Brain pericyte (primary cell): ENCODE data around the gene FGFR3.
"Not testable (repeated sequence)": the region's sequence is repeated elsewhere in the genome, so short reads cannot be mapped to it uniquely, and the experiment has no call there.

Source experiments
- DNase-seq: peaks from one replicate; pipeline ENCODE4 v3.0.0-alpha.2; 2012; ENCODE audit warnings: low read depth, low spot score

Gene FGFR3

DNA sequence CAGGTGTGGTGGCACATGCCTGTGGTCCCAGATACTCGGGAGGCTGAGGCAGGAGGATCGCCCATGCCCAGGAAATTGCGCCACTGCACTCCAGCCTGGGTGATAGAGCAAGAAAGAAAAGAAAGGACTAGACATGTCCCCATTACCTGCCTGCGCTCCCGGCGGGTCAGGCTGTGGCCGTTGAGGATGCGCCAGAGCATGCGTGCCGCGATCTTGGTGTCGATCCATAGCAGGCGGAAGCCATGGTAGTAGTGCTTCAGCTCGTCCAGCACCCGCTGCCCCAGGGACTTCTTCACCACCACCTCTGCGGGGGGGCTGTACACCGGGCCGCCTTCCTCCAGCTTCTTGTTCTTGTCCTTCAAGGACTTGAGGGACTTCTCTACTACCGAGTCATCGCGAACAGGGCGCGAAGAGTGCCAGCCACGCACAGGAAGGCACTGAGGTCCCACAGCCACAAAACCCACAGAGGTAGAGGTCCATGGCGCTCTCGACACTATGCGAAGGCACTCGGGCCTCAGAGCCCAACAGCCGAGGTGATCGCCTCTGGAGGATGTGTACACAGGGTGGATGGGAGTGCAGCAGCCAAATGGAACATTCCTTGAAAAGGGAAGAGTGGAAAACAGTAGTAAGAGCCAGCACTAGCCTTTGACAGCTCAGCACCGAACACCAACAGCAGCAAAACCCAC is 48.3 kb downstream of the FGFR3 start:
- DNase-seq = no peak

DNA sequence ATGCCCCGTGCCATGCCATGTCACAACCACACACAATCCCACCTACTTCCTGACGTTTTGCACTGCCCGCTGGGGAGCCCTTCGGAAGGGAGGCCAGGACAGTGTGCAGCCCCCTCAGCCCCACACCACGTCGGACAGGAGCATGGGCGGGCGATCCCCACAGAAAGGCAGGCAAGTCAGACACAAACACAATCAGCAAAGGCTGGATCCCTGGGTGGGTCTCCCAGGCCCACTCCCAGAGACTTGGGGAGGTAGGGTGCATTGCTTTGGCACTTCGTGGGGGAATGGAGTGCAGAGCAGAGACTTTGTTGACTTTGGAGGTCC is 48.8 kb downstream of the FGFR3 start:
- no peak for DNase-seq

DNA sequence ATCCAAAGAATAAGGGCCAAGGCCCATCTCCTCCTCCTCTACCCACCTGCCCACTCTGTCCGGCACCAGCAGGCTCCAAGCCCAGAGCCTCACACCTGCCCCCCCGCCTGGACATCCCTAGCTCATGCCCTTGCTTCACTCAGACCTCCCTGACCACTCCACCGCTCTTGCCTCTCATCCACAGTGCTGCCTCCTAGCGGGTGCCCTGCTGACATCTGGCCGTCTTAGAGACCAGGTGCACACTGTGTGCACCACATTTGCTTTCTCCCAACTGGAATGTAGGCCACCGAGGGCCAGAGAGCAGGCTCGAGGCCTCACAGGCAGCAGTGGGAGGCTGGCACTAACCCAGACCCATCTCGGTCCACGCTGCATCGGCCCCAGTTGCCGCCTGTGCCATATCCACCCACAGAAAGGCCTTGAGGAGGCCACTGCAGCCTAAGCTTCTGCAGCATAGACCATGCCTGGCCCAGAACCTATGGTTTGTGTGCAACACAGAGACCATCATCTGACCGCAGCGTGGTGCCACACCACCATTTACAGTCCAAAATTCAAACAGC is 49.3 kb downstream of the FGFR3 start:
- no peak for DNase-seq

DNA sequence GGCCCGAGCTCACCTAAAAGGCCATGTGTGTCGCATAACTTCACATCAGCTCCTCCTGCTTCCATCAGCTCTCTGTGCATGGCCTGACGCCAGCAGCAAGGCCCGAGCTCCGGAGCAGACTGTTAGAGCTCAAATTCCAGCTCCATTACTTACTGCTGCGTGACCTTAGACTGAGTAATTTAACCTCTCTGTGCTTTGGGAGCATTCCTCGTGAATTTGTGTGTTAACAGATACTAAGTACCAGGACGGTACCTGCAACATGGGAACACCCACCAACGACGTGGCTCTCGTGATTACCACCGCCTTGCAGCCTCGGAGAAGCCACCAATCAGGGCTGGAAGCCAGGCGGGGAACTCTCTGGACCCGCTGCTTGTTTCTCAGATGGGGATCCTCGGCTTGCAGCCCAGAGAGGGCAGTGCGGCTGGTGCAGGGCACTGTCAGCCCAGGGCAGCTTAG is 49.9 kb downstream of the FGFR3 start:
- DNase-seq = peak; percentile 61

DNA sequence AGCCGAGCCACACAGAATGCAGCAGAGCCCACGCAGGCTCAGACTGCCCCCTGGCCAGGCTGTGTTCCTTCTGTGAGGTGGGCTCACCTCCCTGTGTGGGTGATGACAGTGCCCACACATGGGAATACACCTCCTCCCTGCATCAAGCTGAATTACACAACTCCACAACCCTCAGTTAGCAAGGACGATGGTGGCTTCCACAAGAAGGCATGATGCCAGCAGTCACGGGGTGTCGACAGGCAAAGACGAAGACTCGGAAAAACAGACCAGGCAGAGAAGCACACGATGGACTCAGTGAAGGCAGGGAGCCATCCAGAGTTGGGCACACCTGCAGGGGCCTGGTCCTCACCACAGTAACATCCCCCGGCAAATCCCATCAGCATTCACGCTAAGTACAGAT is 50.8 kb downstream of the FGFR3 start:
- no peak for DNase-seq

DNA sequence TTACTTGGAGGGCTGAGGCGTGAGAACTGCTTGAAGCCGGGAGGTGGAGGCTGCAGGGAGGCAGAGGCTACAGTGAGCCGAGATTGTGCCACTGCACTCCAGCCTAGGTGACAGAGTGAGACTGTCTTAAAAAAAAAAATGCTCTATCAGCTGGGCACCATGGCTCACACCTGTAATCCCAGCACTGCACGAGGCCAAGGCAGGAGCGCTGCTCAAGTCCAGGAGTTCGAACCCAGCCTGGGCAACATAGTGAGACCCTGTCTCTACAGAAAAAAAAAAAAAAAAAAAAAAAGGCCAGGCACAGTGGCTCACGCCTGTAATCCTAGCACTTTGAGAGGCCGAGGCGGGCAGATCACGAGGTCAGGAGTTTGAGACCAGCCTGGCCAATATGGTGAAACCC is 51.5 kb downstream of the FGFR3 start:
- not testable (repeated sequence) for DNase-seq

DNA sequence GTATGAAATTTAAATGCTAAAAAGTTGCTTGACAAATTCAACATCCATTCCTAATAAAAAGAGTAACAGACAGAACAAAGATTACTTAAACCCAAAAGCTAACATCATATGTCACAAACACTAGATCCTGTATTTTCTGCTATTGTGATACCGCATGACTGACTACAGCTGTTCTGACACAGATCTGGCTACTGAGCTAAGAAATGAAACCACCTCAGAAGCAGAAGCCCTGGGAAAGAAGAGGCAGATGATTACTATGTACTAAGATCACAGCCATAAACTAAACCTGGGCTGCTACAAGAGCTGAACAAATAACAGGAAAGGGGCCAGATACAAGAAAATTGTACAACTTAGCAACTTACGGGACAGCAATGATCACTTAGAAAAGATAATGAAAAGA is 53.5 kb downstream of the FGFR3 start:
- no peak for DNase-seq

DNA sequence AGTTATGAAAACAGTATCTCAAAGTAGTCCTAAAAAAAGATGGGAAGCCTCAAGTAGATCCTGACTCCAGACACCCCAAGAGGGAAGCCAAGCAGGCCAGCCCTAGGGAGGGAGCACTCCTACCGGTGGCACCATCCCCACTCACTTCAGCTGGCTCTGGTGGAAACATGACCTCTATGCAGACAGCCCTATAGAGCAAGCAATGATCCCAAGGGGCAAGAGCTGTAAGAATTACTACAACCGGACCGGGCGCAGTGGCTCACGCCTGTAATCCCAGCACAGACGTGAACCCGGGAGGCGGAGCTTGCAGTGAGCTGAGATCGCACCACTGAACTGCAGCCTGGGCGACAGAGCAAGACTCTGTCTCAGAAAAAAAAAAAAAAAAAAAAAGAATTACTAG is 57.2 kb downstream of the FGFR3 start:
- DNase-seq = no peak

DNA sequence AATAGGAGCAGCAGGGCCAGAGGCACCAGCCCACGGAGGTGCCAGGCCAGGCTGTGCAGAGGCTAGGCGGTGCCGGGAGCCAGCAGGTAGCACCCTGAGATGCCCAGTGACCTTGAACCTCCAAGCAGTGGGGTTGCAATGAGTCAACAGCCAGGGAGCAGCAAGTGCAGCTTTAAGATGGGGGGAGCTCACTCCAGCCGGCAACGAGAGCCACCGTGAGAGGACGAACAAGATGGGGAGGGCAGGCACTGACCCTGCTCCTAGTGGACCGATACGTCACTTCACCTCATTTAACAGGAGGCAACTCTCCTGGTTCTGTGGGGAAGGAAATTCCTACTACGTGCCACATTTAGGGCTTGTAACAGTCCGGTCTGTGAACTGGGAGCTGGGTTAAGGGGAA is 58.1 kb downstream of the FGFR3 start:
- DNase-seq = no peak

DNA sequence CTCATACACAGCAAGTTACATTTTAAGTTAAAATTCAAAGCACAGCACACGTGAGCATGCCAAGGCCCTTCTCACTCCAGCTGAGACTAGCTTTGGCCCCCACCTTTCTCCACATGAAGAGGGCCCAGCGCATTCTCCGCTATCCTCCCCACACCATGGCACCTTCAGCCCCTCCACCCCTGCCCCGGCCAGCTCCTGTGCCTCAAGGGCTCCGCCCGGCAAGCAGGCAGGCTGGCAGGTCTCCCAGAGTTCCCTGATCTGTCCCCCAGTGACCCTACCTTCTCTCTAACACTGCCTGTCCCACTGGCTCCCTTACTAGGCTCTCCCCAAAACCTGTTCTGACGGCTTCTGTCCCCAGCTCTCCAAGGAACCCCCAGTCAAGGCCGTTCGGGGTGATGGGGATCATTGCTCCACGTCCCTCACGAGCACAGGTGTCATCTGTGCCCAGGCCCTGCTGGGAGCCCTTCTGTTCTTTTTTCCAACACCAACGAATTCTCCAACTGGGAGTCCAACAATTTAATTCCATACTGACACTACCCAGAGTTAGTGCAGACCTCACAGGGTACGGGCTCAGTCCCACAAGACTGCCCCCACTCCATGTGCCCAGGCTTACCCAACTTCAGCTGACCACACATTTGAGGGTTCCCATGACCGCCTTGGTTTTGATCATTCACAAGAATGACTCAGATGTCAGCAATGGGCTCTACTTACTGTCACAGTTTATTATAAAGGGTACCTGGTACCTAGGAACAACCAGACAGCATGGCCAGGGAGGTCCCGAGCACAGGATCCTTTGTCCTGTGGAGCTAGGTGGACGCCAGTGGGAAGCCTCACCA is 58.7 kb downstream of the FGFR3 start:
- no peak for DNase-seq

DNA sequence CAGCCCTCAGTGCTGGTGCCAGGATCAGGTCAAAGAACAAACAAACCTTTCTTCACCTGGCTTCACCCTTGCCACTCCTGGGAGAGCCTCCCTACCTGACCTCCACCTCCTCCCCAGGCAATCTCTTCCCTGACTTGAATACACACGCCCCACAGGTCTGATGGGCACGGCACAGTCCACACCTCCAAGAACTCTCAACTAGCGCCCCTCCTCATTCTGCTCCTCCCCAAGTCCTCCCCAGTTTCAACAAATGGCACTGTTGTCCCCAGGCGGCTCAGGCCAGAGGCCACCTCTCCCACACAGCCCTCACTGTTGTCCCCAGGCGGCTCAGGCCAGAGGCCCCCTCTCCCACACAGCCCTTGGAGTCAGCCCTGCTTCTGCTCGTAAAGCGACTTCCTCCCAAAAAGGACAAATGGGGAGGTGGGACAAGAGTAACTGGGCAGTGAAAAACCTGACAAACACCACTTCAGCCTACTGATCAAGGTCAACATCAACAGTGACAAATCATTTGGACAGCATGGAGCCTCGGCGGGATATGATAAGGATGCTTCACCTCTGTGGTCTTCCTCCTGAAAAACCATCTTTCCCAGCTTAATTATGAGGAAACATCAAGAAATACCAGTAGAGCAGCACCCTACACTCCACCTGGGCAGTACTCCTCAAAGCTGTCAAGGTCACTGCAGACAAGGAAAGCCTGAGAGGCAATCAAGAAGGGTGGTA is 60.0 kb downstream of the FGFR3 start:
- DNase-seq = no peak

DNA sequence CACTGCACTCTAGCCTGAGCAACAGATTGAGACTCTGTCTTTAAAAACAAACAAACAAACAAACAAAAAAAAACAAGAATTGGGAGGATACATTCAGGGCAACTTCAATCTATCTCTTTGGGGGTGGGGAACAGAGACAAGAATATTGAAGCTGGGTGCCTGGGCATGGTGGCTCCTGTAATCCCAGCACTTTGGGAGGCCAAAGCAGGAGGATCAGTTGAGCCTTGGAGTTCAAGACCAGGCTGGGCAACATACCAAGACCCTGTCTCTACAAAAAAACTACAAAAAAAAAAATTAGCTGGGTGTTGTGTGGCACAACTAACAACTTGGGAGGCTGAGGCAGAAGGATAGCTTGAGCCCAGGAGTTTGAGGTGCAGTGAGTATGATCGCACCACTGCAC is 61.7 kb downstream of the FGFR3 start:
- DNase-seq = no peak

DNA sequence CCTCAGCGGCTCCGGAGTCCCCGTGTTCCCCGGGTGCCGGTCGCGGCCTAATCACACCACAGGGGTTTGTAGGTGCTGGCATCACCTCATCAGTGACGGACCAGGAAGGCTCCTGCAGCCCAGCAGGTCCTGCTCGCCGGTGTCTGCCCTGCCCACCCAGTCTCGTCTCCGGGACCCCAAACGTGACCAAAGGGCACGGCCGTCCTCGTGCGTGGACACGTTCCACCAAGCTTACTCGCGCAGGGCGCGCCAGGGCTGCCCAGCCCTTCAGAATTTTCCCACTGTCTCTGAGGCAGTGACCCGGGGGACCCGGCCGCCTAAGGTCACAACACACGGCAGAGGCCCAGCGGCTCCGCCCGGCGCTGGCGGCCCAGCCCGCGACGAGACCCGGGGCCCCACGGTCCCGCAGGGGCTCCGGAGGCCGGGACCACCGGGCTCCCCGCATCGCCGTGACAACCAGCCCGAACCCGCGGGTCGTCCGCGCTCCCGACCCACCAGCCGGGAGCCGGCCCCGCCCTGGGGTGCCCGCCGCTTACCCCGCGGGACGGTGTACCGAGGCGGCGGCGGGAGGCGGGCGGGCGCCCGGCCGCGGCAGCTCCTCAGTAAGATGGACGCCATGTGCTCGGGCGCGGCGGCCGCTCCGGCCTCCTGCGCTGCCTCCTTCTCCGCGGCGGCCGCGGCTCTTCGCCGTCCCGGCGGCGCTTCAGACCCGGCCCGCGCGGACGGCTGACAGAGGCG is 62.4 kb downstream of the FGFR3 start:
- no peak for DNase-seq

DNA sequence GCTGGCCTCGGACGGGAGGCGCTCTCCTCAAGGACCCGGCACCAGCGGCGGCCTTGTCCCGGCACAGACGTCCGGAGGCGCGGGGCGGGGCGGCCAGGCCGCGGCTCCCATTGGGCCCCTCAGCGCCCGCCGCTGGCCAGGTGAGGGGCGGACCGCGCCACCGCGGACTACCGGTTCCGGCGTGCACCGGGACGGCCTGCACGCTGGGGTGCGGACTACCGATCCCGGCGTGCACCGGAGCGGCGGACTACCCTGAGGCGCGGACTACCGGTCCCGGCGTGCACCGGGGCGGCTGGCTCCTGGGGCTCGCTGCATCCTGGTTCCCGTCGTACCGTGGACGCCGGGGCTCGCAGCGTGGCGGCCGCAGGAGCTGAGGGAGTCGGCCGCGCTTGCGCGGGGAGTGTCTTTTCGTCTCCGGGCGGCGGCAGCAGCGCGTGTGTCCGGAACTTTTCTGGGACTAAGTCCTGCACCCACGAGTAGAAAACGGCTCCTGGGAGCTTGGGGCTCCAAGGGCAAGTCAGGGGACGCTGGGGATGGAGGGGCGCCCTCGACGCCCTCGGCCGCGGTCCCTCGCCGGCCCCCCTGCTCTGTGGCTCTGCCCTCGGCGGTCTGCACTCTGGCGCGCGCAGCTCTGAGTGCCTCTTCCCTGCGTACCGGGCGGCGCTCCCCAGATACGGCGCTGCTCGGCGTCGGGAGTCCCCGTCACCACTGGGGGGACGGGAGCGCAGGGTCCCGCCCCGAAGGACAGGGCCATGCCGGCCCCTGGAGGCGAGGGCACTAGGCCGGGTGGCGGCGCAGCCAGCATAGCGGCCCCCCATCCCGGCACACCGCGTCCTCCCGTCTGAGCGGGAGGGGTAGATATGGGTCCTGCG is 63.2 kb downstream of the FGFR3 start, which contains the start of gene LETM1:
Gene LETM1, minus strand, starts transcription at position 86 of the 872 bp plus-strand sequence. CDS start 206 bp downstream, outside the sequence.
- peak; percentile 86 for DNase-seq

DNA sequence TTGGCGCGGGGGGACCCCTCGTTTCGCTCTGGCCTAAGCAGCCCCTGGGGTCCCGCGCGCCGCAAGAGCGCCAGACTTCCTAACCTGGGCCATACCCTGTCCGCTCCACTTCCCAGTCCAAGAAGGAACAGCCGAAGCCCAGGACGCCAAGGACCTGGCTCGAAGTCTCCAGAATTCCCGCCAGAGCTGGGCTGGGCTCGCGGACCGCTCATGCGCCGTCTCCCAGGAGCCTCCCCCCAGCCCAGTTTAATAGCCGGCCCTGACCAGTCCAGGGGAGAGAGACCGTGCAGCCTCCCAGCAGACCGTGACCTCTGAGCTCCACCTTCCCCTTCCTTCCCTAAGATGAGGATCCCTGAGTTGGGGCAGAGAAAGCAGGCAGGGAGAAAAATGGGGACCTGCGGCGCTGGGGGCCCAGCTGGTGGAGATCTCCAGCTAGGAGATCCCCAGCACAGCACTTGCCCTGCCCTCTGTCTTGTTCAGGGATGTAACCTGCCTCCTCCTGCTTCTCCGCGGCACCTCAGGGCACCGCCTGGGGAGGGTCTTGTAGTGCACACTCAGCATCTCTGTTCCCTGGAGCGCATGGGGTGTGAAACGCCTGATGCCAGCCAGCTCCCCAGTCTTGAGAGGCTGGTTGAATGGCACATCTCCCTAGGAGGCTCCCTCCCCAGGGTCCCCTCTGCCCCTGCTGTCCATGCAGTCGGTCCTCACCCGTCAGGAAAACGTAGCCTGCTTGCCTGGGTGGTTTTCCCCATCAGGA is 64.0 kb downstream of the FGFR3 start:
- no peak for DNase-seq

DNA sequence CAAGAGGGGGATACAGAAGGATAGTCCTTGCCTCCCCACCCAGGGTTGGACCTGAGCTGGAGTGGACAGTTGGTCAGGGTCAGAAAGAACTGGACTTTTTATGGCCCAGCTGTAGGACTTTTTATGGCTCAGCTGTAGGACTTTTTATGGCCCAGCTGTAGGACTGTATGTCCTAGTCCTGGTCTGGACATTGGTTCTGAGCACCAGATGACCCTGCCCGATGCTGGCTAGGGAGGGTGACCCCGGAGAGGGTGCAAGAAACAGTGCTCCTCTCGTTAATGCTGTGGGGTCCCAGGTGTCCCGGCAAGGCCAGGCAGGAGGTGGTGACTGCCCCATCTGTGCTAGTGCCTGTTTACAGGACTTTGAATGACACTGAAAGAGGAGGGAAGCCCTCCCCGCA is 64.8 kb downstream of the FGFR3 start:
- DNase-seq = no peak
